Suprapubic skin (tissue), 4 donors: ENCODE results near the gene KATNB1. TPM values are rescaled to one million over a fixed set of nuclear protein-coding genes. Genes with fewer than 3 reads are reported as not detected.

Experiments
- DNase-seq, 2 donors: peaks; one replicate each; pipeline ENCODE4 v3.0.0-alpha.2; 2019; ENCODE audit warnings: low spot score in 2 of 2
- H3K27ac ChIP-seq: fragments of 200-600 bp; sonication (generic); one replicate; pipeline ENCODE4 v1.5.1; 2019
- H3K27me3 ChIP-seq: fragments of 200-600 bp; sonication (generic); one replicate; pipeline ENCODE4 v1.5.1; 2019
- H3K36me3 ChIP-seq: fragments of 200-600 bp; sonication (generic); one replicate; pipeline ENCODE4 v1.5.1; 2019
- H3K4me1 ChIP-seq: fragments of 200-600 bp; sonication (generic); one replicate; pipeline ENCODE4 v1.5.1; 2019
- H3K4me3 ChIP-seq: fragments of 200-600 bp; sonication (generic); one replicate; pipeline ENCODE4 v1.5.1; 2019; ENCODE audit warnings: mild to moderate bottlenecking
- H3K9me3 ChIP-seq: fragments of 200-600 bp; sonication (generic); one replicate; pipeline ENCODE4 v1.5.1; 2019
- CTCF ChIP-seq, 2 donors: fragments of 200-600 bp in 1 of 2; fragments of 450-650 bp in 1 of 2; sonication (generic) in 1 of 2; IDR thresholded peaks; one replicate each; pipeline ENCODE4 v1.5.1; 2016 to 2019; ENCODE audit warnings: antibody characterized with exemption in 2 of 2, mild to moderate bottlenecking in 1 of 2, moderate library complexity in 1 of 2
- EP300 ChIP-seq: sonication (generic); formaldehyde crosslinking; IDR thresholded peaks from one replicate; pipeline ENCODE4 v1.6.1; 2017; ENCODE audit warnings: antibody characterized with exemption
- POLR2A ChIP-seq, 2 donors: fragments of 450-650 bp; IDR thresholded peaks; one replicate each; pipeline ENCODE4 v1.6.1; 2017; ENCODE audit warnings: antibody characterized with exemption in 2 of 2, mild to moderate bottlenecking in 2 of 2, moderate library complexity in 2 of 2
- POLR2AphosphoS5 ChIP-seq, 3 donors: sonication (generic); formaldehyde crosslinking; IDR thresholded peaks; one replicate each; pipeline ENCODE4 v1.6.1; 2017; ENCODE audit warnings: antibody characterized with exemption in 3 of 3
- WGBS: methylation state at CpG from one replicate; pipeline ENCODE4 v1.1.5; 2018; 5-methylcytosine and 5-hydroxymethylcytosine counted together
- total RNA-seq, 4 donors: library from RNA; depleted of rRNA; stranded (reverse); fragments of >200 nt; gene quantifications; one replicate each; pipeline ENCODE4 v1.1.0, GENCODE V29; 2016

The KATNB1 gene
- total RNA-seq, 4 donors from 2014 or later: 47.8 to 62.7 (median 55.7) TPM

GRCh38 chr16:57748596-57748995 is 13.0 kb downstream of the KATNB1 start:
- Histone ChIP-seq H3K4me3 (no peak overlapping the region), H3K36me3 (peaks cover 52% of the 10 kb centered on the region), H3K9me3 (no peaks in the 10 kb centered on the region), H3K4me1 (peaks cover 4% of the 10 kb centered on the region), H3K27me3 (no peaks in the 10 kb centered on the region), H3K27ac (no peak overlapping the region)
- WGBS: 60% methylated on average over 8 of the region's 11 CpGs
- TF ChIP-seq POLR2A (IDR thresholded peaks at IDR 0.05) (no peak), POLR2AphosphoS5 (IDR thresholded peaks at IDR 0.05) (no peak), CTCF (IDR thresholded peaks at IDR 0.05) (no peak), EP300 (no peak)
- no peak for DNase-seq

- Histone ChIP-seq H3K27ac (no peak overlapping the region), H3K27me3 (no peaks in the 10 kb centered on the region), H3K9me3 (no peaks in the 10 kb centered on the region), H3K36me3 (peaks cover 53% of the 10 kb centered on the region), H3K4me3 (no peak overlapping the region), H3K4me1 (peaks cover 4% of the 10 kb centered on the region)
- 75% methylated on average over 2 of the region's 3 CpGs for WGBS
- TF ChIP-seq POLR2AphosphoS5 (IDR thresholded peaks at IDR 0.05): no peak
- TF ChIP-seq EP300: no peak
- TF ChIP-seq POLR2A (IDR thresholded peaks at IDR 0.05): no peak
- TF ChIP-seq CTCF (IDR thresholded peaks at IDR 0.05): no peak
- DNase-seq: no peak
Observed at GRCh38 chr16:57749101-57749692, 13.6 kb downstream of the KATNB1 start.

GRCh38 chr16:57749856-57750452 is 14.4 kb downstream of the KATNB1 start:
- Histone ChIP-seq H3K9me3 (no peaks in the 10 kb centered on the region), H3K4me3 (no peak overlapping the region), H3K27me3 (no peaks in the 10 kb centered on the region), H3K27ac (no peak overlapping the region), H3K36me3 (peaks cover 54% of the 10 kb centered on the region), H3K4me1 (peaks cover 4% of the 10 kb centered on the region)
- 82% methylated on average over 5 of the region's 5 CpGs for WGBS
- TF ChIP-seq CTCF (IDR thresholded peaks at IDR 0.05) (no peak), POLR2A (IDR thresholded peaks at IDR 0.05) (no peak), POLR2AphosphoS5 (IDR thresholded peaks at IDR 0.05) (no peak), EP300 (no peak)
- DNase-seq: no peak

- peaks cover 63% of the 10 kb centered on the region for H3K36me3 ChIP-seq
- peaks cover 4% of the 10 kb centered on the region for H3K4me1 ChIP-seq
- 88% methylated on average over 16 of the region's 24 CpGs for WGBS
- no peak overlapping the region for H3K27ac ChIP-seq
- H3K9me3 ChIP-seq: no peaks in the 10 kb centered on the region
- DNase-seq: no peak
- TF ChIP-seq POLR2A (IDR thresholded peaks at IDR 0.05) (no peak), POLR2AphosphoS5 (IDR thresholded peaks at IDR 0.05) (no peak), CTCF (IDR thresholded peaks at IDR 0.05) (no peak), EP300 (no peak)
- no peak overlapping the region for H3K4me3 ChIP-seq
- H3K27me3 ChIP-seq: no peaks in the 10 kb centered on the region
Observed at GRCh38 chr16:57750796-57751538, 15.4 kb downstream of the KATNB1 start.

- no peak overlapping the region for H3K4me3 ChIP-seq
- peaks cover 4% of the 10 kb centered on the region for H3K4me1 ChIP-seq
- 95% methylated on average over 19 of the region's 26 CpGs for WGBS
- no peaks in the 10 kb centered on the region for H3K9me3 ChIP-seq
- H3K27me3 ChIP-seq: no peaks in the 10 kb centered on the region
- TF ChIP-seq POLR2AphosphoS5 (IDR thresholded peaks at IDR 0.05) (no peak), CTCF (IDR thresholded peaks at IDR 0.05) (no peak), POLR2A (IDR thresholded peaks at IDR 0.05) (no peak), EP300 (no peak)
- peaks cover 69% of the 10 kb centered on the region for H3K36me3 ChIP-seq
- no peak overlapping the region for H3K27ac ChIP-seq
- no peak for DNase-seq
Observed at GRCh38 chr16:57751539-57752202, 16.1 kb downstream of the KATNB1 start.
